NB4 (cell line): Measurements from ENCODE around the gene DLX2.

ENCODE experiments used
- CTCF ChIP-seq: IDR thresholded peaks from one replicate; pipeline ENCODE4 v1.5.1; 2012; ENCODE audit warnings: low read depth, low read length
- POLR2A ChIP-seq: IDR thresholded peaks from 2 replicates; pipeline ENCODE4 v1.6.1; 2011; ENCODE audit warnings: mild to moderate bottlenecking; ENCODE audit not compliant: insufficient read length; ENCODE audit errors: extremely low read depth
- TF ChIP-seq, protein P1 (sequence below): IDR thresholded peaks from 2 replicates; pipeline ENCODE4 v1.6.1; 2011; ENCODE audit warnings: low read depth, low read length

- no peak for TF ChIP-seq POLR2A
- no peak for TF ChIP-seq CTCF
- TF ChIP-seq, protein P1, sequence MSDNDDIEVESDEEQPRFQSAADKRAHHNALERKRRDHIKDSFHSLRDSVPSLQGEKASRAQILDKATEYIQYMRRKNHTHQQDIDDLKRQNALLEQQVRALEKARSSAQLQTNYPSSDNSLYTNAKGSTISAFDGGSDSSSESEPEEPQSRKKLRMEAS: no peak
Measured at GRCh38 chr2:172065111-172065510, 37.6 kb downstream of the DLX2 start.
